H1 (cell line): ENCODE measurements around the gene OGFR. TPM values are rescaled to one million over a fixed set of nuclear protein-coding genes. Genes with fewer than 3 reads are reported as not detected.

Source experiments
- CHD7 ChIP-seq: fragments of 300-600 bp; sonication (generic); IDR thresholded peaks from 2 replicates; pipeline ENCODE4 v1.7.1; 2012; ENCODE audit warnings: low read length, moderate library complexity, mild to moderate bottlenecking, inconsistent platforms; ENCODE audit not compliant: insufficient replicate concordance
- GABPA ChIP-seq: IDR thresholded peaks from 2 replicates; pipeline ENCODE4 v1.6.1; 2011; ENCODE audit warnings: mild to moderate bottlenecking, low read length, moderate library complexity, borderline replicate concordance; ENCODE audit not compliant: insufficient read depth
- HDAC2 ChIP-seq, 2 experiments: fragments of 300-600 bp in 1 of 2; sonication (generic) in 1 of 2; IDR thresholded peaks; 2 replicates each; pipeline ENCODE4 v1.6.1; 2011 to 2012; ENCODE audit warnings: low read depth in 2 of 2, low read length in 2 of 2, mild to moderate bottlenecking in 2 of 2, moderate library complexity in 2 of 2, borderline replicate concordance in 1 of 2, inconsistent platforms in 1 of 2
- RAD21 ChIP-seq, 2 experiments: IDR thresholded peaks in 1 of 2; conservative IDR thresholded peaks in 1 of 2; 2 replicates each; pipeline ENCODE4 v1.6.1; 2011; ENCODE audit warnings: low read depth in 2 of 2, low read length in 2 of 2, improper control_type of control experiment in 1 of 2, inconsistent platforms in 1 of 2, mild to moderate bottlenecking in 1 of 2, moderate library complexity in 1 of 2
- RBBP5 ChIP-seq: IDR thresholded peaks from 2 replicates; pipeline ENCODE4 v1.7.1; 2012; ENCODE audit warnings: low read depth, mild to moderate bottlenecking, inconsistent platforms, low read length, moderate library complexity, borderline replicate concordance
- SIRT6 ChIP-seq: IDR thresholded peaks from one replicate; pipeline ENCODE4 v1.7.1; 2012; ENCODE audit warnings: low read length, inconsistent platforms
- SP4 ChIP-seq: IDR thresholded peaks from 2 replicates; pipeline ENCODE4 v1.6.1; 2012; ENCODE audit warnings: low read length, inconsistent platforms
- polyA plus RNA-seq, 7 experiments: library from polyadenylated mRNA; depleted of rRNA in 3 of 7; stranded (reverse) in 5 of 7; unstranded in 2 of 7; fragments of >200 nt in 5 of 7; fragments of 200-250 nt in 2 of 7; gene quantifications; 1 replicate in 5 of 7; 2 replicates in 1 of 7; 4 replicates in 1 of 7; pipeline versions ENCODE4 v1.2.1 to v1.2.3, GENCODE V29; 2011 to 2013; ENCODE audit warnings: missing spikeins in 2 of 7, mixed read lengths in 2 of 7
- total RNA-seq: library from RNA; stranded (reverse); fragmentation: NEBNext Ultra II Directional; extraction: Animal tissue kit (Norgen Biotek cat#: 25700); gene quantifications from 2 replicates; pipeline ENCODE4 v1.2.1, GENCODE V29; 2021

Gene OGFR
- total and polyA plus RNA-seq, 2 of the 8 experiments (the other 6 are each of a cell fraction or from before 2014, with no cell fraction given): 13.9 to 25.1 TPM

- TF ChIP-seq CHD7 (no peak), GABPA (no peak), SP4 (no peak), RBBP5 (no peak), SIRT6 (no peak), HDAC2 (IDR thresholded peaks at IDR 0.05; ENCODE audit: borderline replicate concordance in 1 of 2, low read depth in 2 of 2, low read length in 2 of 2) (no peak), RAD21 (IDR thresholded peaks at IDR 0.05 in 1 of 2, conservative IDR thresholded peaks at IDR 0.05 in 1 of 2; ENCODE audit: low read depth in 2 of 2, low read length in 2 of 2) (no peak)
Measured at GRCh38 chr20:62792182-62792939, 12.3 kb upstream of the OGFR start (continued).
